ENCODE data around the gene TRIM63. TPM values are rescaled to one million over a fixed set of nuclear protein-coding genes. Genes with fewer than 3 reads are reported as not detected.
"Not testable (repeated sequence)": the region's sequence is repeated elsewhere in the genome, so short reads cannot be mapped to it uniquely, and the experiment has no call there.

TRIM63 gene
- polyA plus RNA-seq (ENCODE audit: insufficient read length in 3 of 3): 1 to 10 TPM in 2 of 3 donors, under 1 TPM in 1; 0.86 to 1.5 (median 1.1) TPM
- long read RNA-seq, donor 1: 0 reads
- long read RNA-seq, donor 2: 0 reads
- long read RNA-seq, donor 3: 0 reads
- long read RNA-seq, donor 4: 0 reads
- long read RNA-seq, donor 5: 0 reads
- long read RNA-seq, donor 6: 0 reads
- long read RNA-seq, donor 7: 0 reads
- long read RNA-seq, donor 8: 0 reads
- long read RNA-seq, donor 9: 0 reads
- long read RNA-seq, donor 10: 0 reads
- long read RNA-seq, donor 11: 0 reads
- long read RNA-seq, donor 12: 0 reads
- long read RNA-seq, donor 13: 0 reads
- long read RNA-seq, donor 14: 0 reads
- long read RNA-seq, donor 15: 0 reads
- long read RNA-seq, donor 16: 0 reads

- DNase-seq (ENCODE audit: extremely low read depth in 1 of 11, low read depth in 9 of 11, low spot score in 4 of 11): peak in 2 of 11 donors; percentile 40 to 43
These were observed at the start of gene TRIM63 for GRCh38 chr1:26067432-26067911. TRIM63 (minus strand) TSS chr1:26067630; CDS start chr1:26067494, 136 bp downstream.

- DNase-seq (ENCODE audit: extremely low read depth in 1 of 11, low read depth in 9 of 11, low spot score in 4 of 11): no peak
These were observed 46.9 kb upstream of the TRIM63 start for GRCh38 chr1:26114165-26114927.

GRCh38 chr1:26112407-26112775, 45.0 kb upstream of the TRIM63 start:
- no peak for DNase-seq (ENCODE audit: extremely low read depth in 1 of 11, low read depth in 9 of 11, low spot score in 4 of 11)

- DNase-seq (ENCODE audit: extremely low read depth in 1 of 11, low read depth in 9 of 11, low spot score in 4 of 11): peak; percentile 84 to 96 (median 94)
These were observed 44.3 kb upstream of the TRIM63 start, which contains the start of gene PDIK1L for GRCh38 chr1:26111530-26112406. PDIK1L (plus strand) TSS chr1:26111824; CDS start chr1:26114309, 2,485 bp downstream.

GRCh38 chr1:26110731-26111529, 43.5 kb upstream of the TRIM63 start:
- peak in 8 of 11 donors; percentile 64 to 79 (median 70) for DNase-seq (ENCODE audit: extremely low read depth in 1 of 11, low read depth in 9 of 11, low spot score in 4 of 11)

GRCh38 chr1:26109229-26110164, 42.1 kb upstream of the TRIM63 start:
- DNase-seq (ENCODE audit: extremely low read depth in 1 of 11, low read depth in 9 of 11, low spot score in 4 of 11): no peak

- not testable (repeated sequence) for DNase-seq (ENCODE audit: extremely low read depth in 1 of 11, low read depth in 9 of 11, low spot score in 4 of 11)
These were observed 37.8 kb upstream of the TRIM63 start for GRCh38 chr1:26105226-26105548.

GRCh38 chr1:26102526-26102925, 35.1 kb upstream of the TRIM63 start:
- DNase-seq (ENCODE audit: extremely low read depth in 1 of 11, low read depth in 9 of 11, low spot score in 4 of 11): no peak

- no peak for DNase-seq (ENCODE audit: extremely low read depth in 1 of 11, low read depth in 9 of 11, low spot score in 4 of 11)
These were observed 34.7 kb upstream of the TRIM63 start for GRCh38 chr1:26102119-26102518.

GRCh38 chr1:26100204-26100603, 32.8 kb upstream of the TRIM63 start:
- DNase-seq (ENCODE audit: extremely low read depth in 1 of 11, low read depth in 9 of 11, low spot score in 4 of 11): not testable (repeated sequence)

GRCh38 chr1:26099780-26100179, 32.4 kb upstream of the TRIM63 start:
- no peak for DNase-seq (ENCODE audit: extremely low read depth in 1 of 11, low read depth in 9 of 11, low spot score in 4 of 11)

GRCh38 chr1:26098602-26099001, 31.2 kb upstream of the TRIM63 start:
- DNase-seq (ENCODE audit: extremely low read depth in 1 of 11, low read depth in 9 of 11, low spot score in 4 of 11): no peak

GRCh38 chr1:26097696-26098095, 30.3 kb upstream of the TRIM63 start:
- no peak for DNase-seq (ENCODE audit: extremely low read depth in 1 of 11, low read depth in 9 of 11, low spot score in 4 of 11)

GRCh38 chr1:26096471-26096870, 29.0 kb upstream of the TRIM63 start:
- DNase-seq (ENCODE audit: extremely low read depth in 1 of 11, low read depth in 9 of 11, low spot score in 4 of 11): no peak

- peak in 1 of 11 donors; percentile 31 for DNase-seq (ENCODE audit: extremely low read depth in 1 of 11, low read depth in 9 of 11, low spot score in 4 of 11)
These were observed 27.4 kb upstream of the TRIM63 start for GRCh38 chr1:26094677-26095383.

GRCh38 chr1:26094076-26094669, 26.7 kb upstream of the TRIM63 start:
- DNase-seq (ENCODE audit: extremely low read depth in 1 of 11, low read depth in 9 of 11, low spot score in 4 of 11): no peak
